WTC11 (cell line): ENCODE measurements around the gene PPP4R2. TPM values are rescaled to one million over a fixed set of nuclear protein-coding genes. Genes with fewer than 3 reads are reported as not detected.

Experiments used
- ATAC-seq: fragments of 200-7000 bp; cut with Tn5 transposase; 2 replicates; pipeline ENCODE4 v1.10.0; 2021; ENCODE audit warnings: mild to moderate bottlenecking, moderate library complexity
- CTCF ChIA-PET: fragments of 300-600 bp; sonication (Branson Sonifier 250); formaldehyde crosslinking; loops from one replicate; lab custom pipeline; 2021; ENCODE audit warnings: antibody characterized with exemption; lab: Charles Lee
- POLR2A ChIA-PET: fragments of 350-600 bp; sonication (Branson Sonifier 250); formaldehyde crosslinking; loops from one replicate; lab custom pipeline; 2021; ENCODE audit warnings: antibody characterized with exemption; lab: Charles Lee
- DNase-seq: peaks from one replicate; pipeline ENCODE4 v3.0.0; 2021; ENCODE audit warnings: low spot score
- H3K27ac Mint-ChIP-seq: 2 replicates; pipeline ENCODE4 v1.8.0; 2021; ENCODE audit warnings: mixed read lengths
- H3K27me3 Mint-ChIP-seq: 2 replicates; pipeline ENCODE4 v1.8.0; 2021; ENCODE audit warnings: low read depth, mild to moderate bottlenecking, moderate library complexity, mixed read lengths
- H3K36me3 Mint-ChIP-seq: 2 replicates; pipeline ENCODE4 v1.8.0; 2021; ENCODE audit warnings: mixed read lengths
- H3K4me1 Mint-ChIP-seq: 2 replicates; pipeline ENCODE4 v1.8.0; 2022; ENCODE audit warnings: mixed read lengths
- H3K4me3 Mint-ChIP-seq: 2 replicates; pipeline ENCODE4 v1.8.0; 2021; ENCODE audit warnings: mild to moderate bottlenecking, moderate library complexity, mixed read lengths
- H3K9me3 Mint-ChIP-seq: 2 replicates; pipeline ENCODE4 v1.8.0; 2021; ENCODE audit warnings: mixed read lengths
- CBFB ChIP-seq: sonication (generic); formaldehyde crosslinking; IDR thresholded peaks from 2 replicates; pipeline ENCODE4 v1.8.1; 2022; ENCODE audit warnings: mild to moderate bottlenecking, low read depth, missing genetic modification reagents
- CREB1 ChIP-seq: sonication (generic); formaldehyde crosslinking; IDR thresholded peaks from 2 replicates; pipeline ENCODE4 v1.8.0; 2023; ENCODE audit warnings: mild to moderate bottlenecking, missing genetic modification reagents
- CTCF ChIP-seq: fragments of 200-600 bp; IDR thresholded peaks from 2 replicates; pipeline ENCODE4 v1.8.0; 2022; ENCODE audit warnings: antibody characterized with exemption
- E2F1 ChIP-seq: sonication (generic); formaldehyde crosslinking; IDR thresholded peaks from 2 replicates; pipeline ENCODE4 v1.8.0; 2022; ENCODE audit warnings: mild to moderate bottlenecking, missing genetic modification reagents
- E2F4 ChIP-seq: sonication (generic); formaldehyde crosslinking; IDR thresholded peaks from 2 replicates; pipeline ENCODE4 v1.8.1; 2022; ENCODE audit warnings: low read depth, mild to moderate bottlenecking, moderate library complexity, missing genetic modification reagents, borderline replicate concordance
- ELF4 ChIP-seq: sonication (generic); formaldehyde crosslinking; IDR thresholded peaks from 2 replicates; pipeline ENCODE4 v1.8.1; 2022; ENCODE audit warnings: low read depth, mild to moderate bottlenecking, moderate library complexity, missing genetic modification reagents
- FOXK1 ChIP-seq: sonication (generic); formaldehyde crosslinking; IDR thresholded peaks from 2 replicates; pipeline ENCODE4 v1.8.0; 2022; ENCODE audit warnings: mild to moderate bottlenecking, moderate library complexity, missing genetic modification reagents
- GABPB1 ChIP-seq: sonication (generic); formaldehyde crosslinking; IDR thresholded peaks from 2 replicates; pipeline ENCODE4 v1.8.1; 2023; ENCODE audit warnings: mild to moderate bottlenecking, missing genetic modification reagents
- JAZF1 ChIP-seq: fragments of 250-450 bp; sonication (Bioruptor Pico); IDR thresholded peaks from 2 replicates; pipeline ENCODE4 v1.9.0; 2021; ENCODE audit warnings: moderate library complexity, mild to moderate bottlenecking, inconsistent platforms
- MYBL2 ChIP-seq: sonication (generic); formaldehyde crosslinking; IDR thresholded peaks from 2 replicates; pipeline ENCODE4 v1.8.1; 2023; ENCODE audit warnings: mild to moderate bottlenecking, moderate library complexity, missing genetic modification reagents
- NFATC4 ChIP-seq: fragments of 250-450 bp; sonication (Bioruptor Pico); IDR thresholded peaks from 2 replicates; pipeline ENCODE4 v1.9.0; 2021; ENCODE audit warnings: mild to moderate bottlenecking
- NFYB ChIP-seq: sonication (generic); formaldehyde crosslinking; conservative IDR thresholded peaks from 2 replicates; pipeline ENCODE4 v1.8.0; 2022; ENCODE audit warnings: low read depth, missing genetic modification reagents
- RELA ChIP-seq: sonication (generic); formaldehyde crosslinking; IDR thresholded peaks from 2 replicates; pipeline ENCODE4 v1.8.1; 2022; ENCODE audit warnings: missing genetic modification reagents, mild to moderate bottlenecking, borderline replicate concordance
- SMAD3 ChIP-seq: sonication (generic); formaldehyde crosslinking; IDR thresholded peaks from 2 replicates; pipeline ENCODE4 v1.8.0; 2022; ENCODE audit warnings: missing genetic modification reagents, mild to moderate bottlenecking, borderline replicate concordance
- SMAD4 ChIP-seq: sonication (generic); formaldehyde crosslinking; IDR thresholded peaks from 2 replicates; pipeline ENCODE4 v1.8.0; 2022; ENCODE audit warnings: mild to moderate bottlenecking, missing genetic modification reagents
- SP1 ChIP-seq: sonication (generic); formaldehyde crosslinking; conservative IDR thresholded peaks from 2 replicates; pipeline ENCODE4 v1.8.1; 2022; ENCODE audit warnings: missing genetic modification reagents
- STAT6 ChIP-seq: sonication (generic); formaldehyde crosslinking; conservative IDR thresholded peaks from 2 replicates; pipeline ENCODE4 v1.8.1; 2023; ENCODE audit warnings: mild to moderate bottlenecking, low read depth, missing genetic modification reagents, moderate library complexity
- TP53 ChIP-seq: sonication (generic); formaldehyde crosslinking; IDR thresholded peaks from 2 replicates; pipeline ENCODE4 v1.8.1; 2023; ENCODE audit warnings: mild to moderate bottlenecking, missing genetic modification reagents
- ZNF219 ChIP-seq: sonication (generic); formaldehyde crosslinking; IDR thresholded peaks from 2 replicates; pipeline ENCODE4 v1.8.0; 2023; ENCODE audit warnings: missing genetic modification reagents, mild to moderate bottlenecking, borderline replicate concordance
- ZNF232 ChIP-seq: sonication (generic); formaldehyde crosslinking; IDR thresholded peaks from 2 replicates; pipeline ENCODE4 v1.8.0; 2022; ENCODE audit warnings: mild to moderate bottlenecking, missing genetic modification reagents
- ZNF317 ChIP-seq: sonication (generic); formaldehyde crosslinking; IDR thresholded peaks from 2 replicates; pipeline ENCODE4 v1.8.1; 2023; ENCODE audit warnings: low read depth, mild to moderate bottlenecking, moderate library complexity, missing genetic modification reagents, borderline replicate concordance
- ZNF423 ChIP-seq: fragments of 250-450 bp; sonication (Bioruptor Pico); IDR thresholded peaks from 2 replicates; pipeline ENCODE4 v2.1.2; 2022; ENCODE audit warnings: mild to moderate bottlenecking, moderate library complexity
- ZSCAN18 ChIP-seq: fragments of 250-450 bp; sonication (Bioruptor Pico); IDR thresholded peaks from 2 replicates; pipeline ENCODE4 v2.1.2; 2022; ENCODE audit warnings: mild to moderate bottlenecking, moderate library complexity
- total RNA-seq: library from RNA; stranded (reverse); gene quantifications from 3 replicates; pipeline ENCODE4 v1.2.3, GENCODE V29; 2021

PPP4R2 gene
- total RNA-seq, 1 experiment from 2014 or later = 78.1 TPM

- TF ChIP-seq ZNF423 (CRISPR knock-in tag) (no peak), NFATC4 (no peak)
These were observed 111.1 kb downstream of the PPP4R2 start (continued) for GRCh38 chr3:73107676-73108187.

GRCh38 chr3:73108750-73109149, 112.1 kb downstream of the PPP4R2 start:
- TF ChIP-seq JAZF1 (CRISPR knock-in tag) (no peak), SMAD3 (CRISPR knock-in tag) (no peak), RELA (no peak), ZSCAN18 (CRISPR knock-in tag) (no peak), E2F4 (CRISPR knock-in tag) (no peak), SMAD4 (CRISPR knock-in tag) (no peak), ZNF232 (no peak), CTCF (no peak), E2F1 (no peak), ZNF219 (CRISPR knock-in tag) (no peak)
- DNase-seq (no peak), ATAC-seq (no peak)
- Mint-ChIP-seq H3K27me3 (no peaks in the 10 kb centered on the region), H3K4me3 (no peak overlapping the region), H3K36me3 (no peaks in the 10 kb centered on the region), H3K9me3 (no peaks in the 10 kb centered on the region), H3K4me1 (peaks cover 4% of the 10 kb centered on the region; the same call in 1 of the 2 replicates), H3K27ac (no peak overlapping the region)
- ChIA-PET CTCF (no interaction called here), POLR2A (no interaction called here)

GRCh38 chr3:73110530-73110929, 113.9 kb downstream of the PPP4R2 start:
- ChIA-PET POLR2A (no interaction called here), CTCF (no interaction called here)
- Mint-ChIP-seq H3K36me3 (no peaks in the 10 kb centered on the region), H3K27ac (no peak overlapping the region), H3K4me3 (no peak overlapping the region), H3K9me3 (no peaks in the 10 kb centered on the region), H3K4me1 (peaks cover 4% of the 10 kb centered on the region; the same call in 1 of the 2 replicates), H3K27me3 (no peaks in the 10 kb centered on the region)
- peak; percentile 74 for ATAC-seq
- DNase-seq = no peak
- TF ChIP-seq SP1 (CRISPR knock-in tag) = no peak
- no peak for TF ChIP-seq GABPB1 (CRISPR knock-in tag)
- no peak for TF ChIP-seq FOXK1 (CRISPR knock-in tag)
- TF ChIP-seq MYBL2 (CRISPR knock-in tag) = no peak

GRCh38 chr3:73114711-73115110, 118.1 kb downstream of the PPP4R2 start:
- POLR2A ChIA-PET = no interaction called here
- no peaks in the 10 kb centered on the region for H3K36me3 Mint-ChIP-seq
- CTCF ChIA-PET = no interaction called here
- H3K9me3 Mint-ChIP-seq = no peaks in the 10 kb centered on the region
- H3K27me3 Mint-ChIP-seq = no peaks in the 10 kb centered on the region
- no peak overlapping the region for H3K4me3 Mint-ChIP-seq
- no peak for ATAC-seq
- H3K4me1 Mint-ChIP-seq = peaks cover 4% of the 10 kb centered on the region; the same call in 1 of the 2 replicates
- no peak overlapping the region for H3K27ac Mint-ChIP-seq
- DNase-seq = no peak
- TF ChIP-seq STAT6 (CRISPR knock-in tag) (no peak), ZNF317 (CRISPR knock-in tag) (no peak), NFYB (no peak), ELF4 (no peak), TP53 (CRISPR knock-in tag) (no peak), CREB1 (CRISPR knock-in tag) (no peak), CBFB (no peak), NFATC4 (no peak), ZNF232 (no peak)
